GM12878 (cell line): ENCODE measurements around the gene IDH3B. TPM values are rescaled to one million over a fixed set of nuclear protein-coding genes. Genes with fewer than 3 reads are reported as not detected.

Experiments used
- ATAC-seq: fragments of 200-7000 bp; cut with Tn5 transposase; 3 replicates; pipeline ENCODE4 v1.9.1; 2020; ENCODE audit warnings: mild to moderate bottlenecking, moderate library complexity
- BruUV-seq: library from RNA; stranded (reverse); fragments of 400-500 nt; replicated peaks from 2 replicates; lab custom pipeline; 2021; lab: Mats Ljungman, UMichigan
- CTCF ChIA-PET: fragments of 300-600 bp; sonication (Branson Sonifier 250); formaldehyde crosslinking; extraction: SDS; loops from one replicate; lab custom pipeline; 2021; ENCODE audit warnings: inconsistent platforms; lab: Yijun Ruan, JAX
- POLR2A ChIA-PET: fragments of 350-600 bp; formaldehyde crosslinking; extraction: SDS; loops from one replicate; lab custom pipeline; 2021; ENCODE audit warnings: inconsistent platforms; lab: Charles Lee
- RAD21 ChIA-PET: fragments of 300-600 bp; sonication (Branson Sonifier 250); formaldehyde crosslinking; loops from one replicate; lab custom pipeline; 2023; ENCODE audit warnings: antibody characterized with exemption; ENCODE audit not compliant: unreplicated experiment; lab: Charles Lee
- SMC1A ChIA-PET: fragments of 300-600 bp; sonication (Branson Sonifier 250); formaldehyde crosslinking; loops from one replicate; lab custom pipeline; 2023; ENCODE audit not compliant: unreplicated experiment, uncharacterized antibody; lab: Charles Lee
- DNase-seq: peaks from one replicate; pipeline ENCODE4 v3.0.0-alpha.2; 2011; ENCODE audit warnings: low read depth, low spot score
- FAIRE-seq: peaks from 3 replicates; lab custom pipeline; 2011; peaks lifted over from hg19 to GRCh38; lab: Jason Lieb, UNC
- H2AFZ ChIP-seq: 2 replicates; pipeline ENCODE4 v1.6.0; 2011; ENCODE audit warnings: low read depth, low read length, control low read depth; ENCODE audit not compliant: control insufficient read depth
- H3K27ac ChIP-seq: 2 replicates; pipeline ENCODE4 v1.5.1; 2011; ENCODE audit warnings: control low read depth; ENCODE audit not compliant: control insufficient read depth, insufficient read depth
- H3K27me3 ChIP-seq, 2 experiments: replicated peaks in 1 of 2; 2 replicates each; pipeline versions ENCODE4 v1.6.0 to v1.6.1; 2011; ENCODE audit warnings: low read length in 1 of 2; ENCODE audit not compliant: control insufficient read depth in 2 of 2, insufficient read depth in 2 of 2
- H3K36me3 ChIP-seq, 2 experiments: 2 replicates each; pipeline ENCODE4 v1.5.1; 2011; ENCODE audit warnings: low read length in 1 of 2; ENCODE audit not compliant: control insufficient read depth in 2 of 2, insufficient read depth in 2 of 2
- H3K4me1 ChIP-seq: 2 replicates; pipeline ENCODE4 v1.6.1; 2011; ENCODE audit warnings: mild to moderate bottlenecking, low read length, moderate library complexity, mixed read lengths; ENCODE audit not compliant: control insufficient read depth, insufficient read depth
- H3K4me2 ChIP-seq: 2 replicates; pipeline ENCODE4 v1.6.0; 2011; ENCODE audit warnings: control low read depth; ENCODE audit not compliant: control insufficient read depth, insufficient read depth
- H3K4me3 ChIP-seq: fragments of 200-600 bp; sonication (generic); 2 replicates; pipeline ENCODE4 v1.5.1; 2016
- H3K79me2 ChIP-seq: 2 replicates; pipeline ENCODE4 v1.6.0; 2011; ENCODE audit warnings: low read length; ENCODE audit not compliant: control insufficient read depth, insufficient read depth
- H3K9ac ChIP-seq: 2 replicates; pipeline ENCODE4 v1.8.0; 2011; ENCODE audit warnings: low read length, control low read depth, mixed read lengths; ENCODE audit not compliant: control insufficient read depth, insufficient read depth
- H3K9me3 ChIP-seq: replicated peaks from 3 replicates; pipeline ENCODE4 v1.5.1; 2011; ENCODE audit warnings: mild to moderate bottlenecking, low read length; ENCODE audit not compliant: control insufficient read depth, insufficient read depth
- H4K20me1 ChIP-seq: 2 replicates; pipeline ENCODE4 v1.6.0; 2011; ENCODE audit not compliant: control insufficient read depth, insufficient read depth
- ATF7 ChIP-seq: fragments of 450-650 bp; IDR thresholded peaks from 2 replicates; pipeline ENCODE4 v1.6.1; 2016; ENCODE audit warnings: low read depth, mild to moderate bottlenecking
- BHLHE40 ChIP-seq, 2 experiments: fragments of 450-650 bp in 1 of 2; IDR thresholded peaks; 2 replicates each; pipeline ENCODE4 v1.6.1; 2011 to 2017; ENCODE audit warnings: low read depth in 2 of 2, borderline replicate concordance in 1 of 2, improper control_type of control experiment in 1 of 2, low read length in 1 of 2, mild to moderate bottlenecking in 1 of 2
- EP300 ChIP-seq, 2 experiments: fragments of 150-350 bp in 1 of 2; IDR thresholded peaks; 2 replicates each; pipeline ENCODE4 v1.6.1; 2011 to 2012; ENCODE audit warnings: low read depth in 2 of 2, low read length in 2 of 2, borderline replicate concordance in 1 of 2, improper control_type of control experiment in 1 of 2, inconsistent platforms in 1 of 2; ENCODE audit not compliant: control insufficient read depth in 1 of 2
- MEF2B ChIP-seq: fragments of 450-650 bp; IDR thresholded peaks from 2 replicates; pipeline ENCODE4 v1.6.1; 2018; ENCODE audit warnings: mild to moderate bottlenecking, moderate library complexity; ENCODE audit not compliant: partially characterized antibody, poor library complexity, severe bottlenecking
- MTA3 ChIP-seq: IDR thresholded peaks from 2 replicates; pipeline ENCODE4 v1.6.1; 2012; ENCODE audit warnings: low read length, inconsistent platforms, borderline replicate concordance
- NKRF ChIP-seq: fragments of 450-650 bp; conservative IDR thresholded peaks from 2 replicates; pipeline ENCODE4 v1.6.1; 2017; ENCODE audit warnings: mild to moderate bottlenecking, moderate library complexity
- NRF1 ChIP-seq: conservative IDR thresholded peaks from 2 replicates; pipeline ENCODE4 v1.6.1; 2011; ENCODE audit warnings: mild to moderate bottlenecking, low read depth, low read length, improper control_type of control experiment
- PAX5 ChIP-seq: IDR thresholded peaks from 2 replicates; pipeline ENCODE4 v1.6.1; 2011; ENCODE audit warnings: low read depth, low read length, borderline replicate concordance
- SMARCA5 ChIP-seq: fragments of 450-650 bp; IDR thresholded peaks from 2 replicates; pipeline ENCODE4 v1.6.1; 2017; ENCODE audit warnings: mild to moderate bottlenecking
- TCF3 ChIP-seq: IDR thresholded peaks from 2 replicates; pipeline ENCODE4 v1.6.1; 2012; ENCODE audit warnings: low read depth, mild to moderate bottlenecking, low read length, borderline replicate concordance; ENCODE audit not compliant: insufficient read depth
- ZNF384 ChIP-seq: IDR thresholded peaks from 2 replicates; pipeline ENCODE4 v1.6.1; 2012; ENCODE audit warnings: low read depth, mild to moderate bottlenecking, low read length, improper control_type of control experiment, borderline replicate concordance
- ZNF622 ChIP-seq: fragments of 450-650 bp; IDR thresholded peaks from 2 replicates; pipeline ENCODE4 v1.6.1; 2017; ENCODE audit warnings: mild to moderate bottlenecking, inconsistent platforms
- WGBS: methylation state at CpG from one replicate; pipeline ENCODE4 v1.1.6; 2016; ENCODE audit warnings: low lambda C conversion rate; ENCODE audit not compliant: insufficient replicate concordance, insufficient coverage; ENCODE audit errors: missing lambda C conversion rate; 5-methylcytosine and 5-hydroxymethylcytosine counted together
- in situ Hi-C: fragments of 300-500 bp; cut with MboI; formaldehyde crosslinking; loops from 9 replicates; pipeline ENCODE4 v1.14.3; 2018; ENCODE audit warnings: mixed read lengths
- intact Hi-C: fragments of 100-400 bp; cut with micrococcal nuclease; formaldehyde crosslinking; loops from one replicate; pipeline ENCODE4 v1.14.2; 2022; ENCODE audit not compliant: unreplicated experiment
- polyA plus RNA-seq, 11 experiments: library from polyadenylated mRNA; depleted of rRNA in 4 of 11; unstranded in 6 of 11; stranded (reverse) in 5 of 11; fragments of >200 nt; fragmentation: Nextera tagmentation in 4 of 11; fragmentation: Illumina TruSeq in 1 of 11; extraction: Ambion mirVana in 4 of 11; extraction: Trizol in 1 of 11; gene quantifications; 1 replicate in 1 of 11; 2 replicates in 10 of 11; pipeline versions ENCODE4 v1.2.1 to v1.2.3, GENCODE V29; 2011 to 2016; ENCODE audit warnings: inconsistent platforms in 2 of 11, missing spikeins in 2 of 11, low read depth in 1 of 11
- total RNA-seq, 4 experiments: library from RNA; depleted of rRNA in 3 of 4; stranded (reverse); fragments of >200 nt in 3 of 4; fragmentation: Illumina TruSeq in 1 of 4; extraction: Trizol in 1 of 4; gene quantifications; 2 replicates each; pipeline versions ENCODE4 v1.2.1 to v1.2.3, GENCODE V29; 2013 to 2021
- TF ChIP-seq, protein P1 (sequence below): fragments of 450-650 bp; IDR thresholded peaks from 2 replicates; pipeline ENCODE4 v1.6.1; 2016; ENCODE audit warnings: mild to moderate bottlenecking, moderate library complexity, borderline replicate concordance
- TF ChIP-seq, protein P2 (sequence below): fragments of 450-650 bp; IDR thresholded peaks from 2 replicates; pipeline ENCODE4 v1.6.1; 2016; ENCODE audit warnings: mild to moderate bottlenecking

Gene IDH3B
- total and polyA plus RNA-seq, 10 of the 15 experiments (the other 5 are each of a cell fraction or from before 2014, with no cell fraction given) = 65.3 to 177 (median 121) TPM

- no peak for TF ChIP-seq ATF7
- TF ChIP-seq NRF1 = no peak
- no peak for TF ChIP-seq TCF3
- no peak for TF ChIP-seq BHLHE40 (IDR thresholded peaks at IDR 0.05; ENCODE audit: borderline replicate concordance in 1 of 2, low read depth in 2 of 2, low read length in 1 of 2)
- TF ChIP-seq MEF2B = no peak
- no peak for TF ChIP-seq ZNF384
- TF ChIP-seq, protein P1, sequence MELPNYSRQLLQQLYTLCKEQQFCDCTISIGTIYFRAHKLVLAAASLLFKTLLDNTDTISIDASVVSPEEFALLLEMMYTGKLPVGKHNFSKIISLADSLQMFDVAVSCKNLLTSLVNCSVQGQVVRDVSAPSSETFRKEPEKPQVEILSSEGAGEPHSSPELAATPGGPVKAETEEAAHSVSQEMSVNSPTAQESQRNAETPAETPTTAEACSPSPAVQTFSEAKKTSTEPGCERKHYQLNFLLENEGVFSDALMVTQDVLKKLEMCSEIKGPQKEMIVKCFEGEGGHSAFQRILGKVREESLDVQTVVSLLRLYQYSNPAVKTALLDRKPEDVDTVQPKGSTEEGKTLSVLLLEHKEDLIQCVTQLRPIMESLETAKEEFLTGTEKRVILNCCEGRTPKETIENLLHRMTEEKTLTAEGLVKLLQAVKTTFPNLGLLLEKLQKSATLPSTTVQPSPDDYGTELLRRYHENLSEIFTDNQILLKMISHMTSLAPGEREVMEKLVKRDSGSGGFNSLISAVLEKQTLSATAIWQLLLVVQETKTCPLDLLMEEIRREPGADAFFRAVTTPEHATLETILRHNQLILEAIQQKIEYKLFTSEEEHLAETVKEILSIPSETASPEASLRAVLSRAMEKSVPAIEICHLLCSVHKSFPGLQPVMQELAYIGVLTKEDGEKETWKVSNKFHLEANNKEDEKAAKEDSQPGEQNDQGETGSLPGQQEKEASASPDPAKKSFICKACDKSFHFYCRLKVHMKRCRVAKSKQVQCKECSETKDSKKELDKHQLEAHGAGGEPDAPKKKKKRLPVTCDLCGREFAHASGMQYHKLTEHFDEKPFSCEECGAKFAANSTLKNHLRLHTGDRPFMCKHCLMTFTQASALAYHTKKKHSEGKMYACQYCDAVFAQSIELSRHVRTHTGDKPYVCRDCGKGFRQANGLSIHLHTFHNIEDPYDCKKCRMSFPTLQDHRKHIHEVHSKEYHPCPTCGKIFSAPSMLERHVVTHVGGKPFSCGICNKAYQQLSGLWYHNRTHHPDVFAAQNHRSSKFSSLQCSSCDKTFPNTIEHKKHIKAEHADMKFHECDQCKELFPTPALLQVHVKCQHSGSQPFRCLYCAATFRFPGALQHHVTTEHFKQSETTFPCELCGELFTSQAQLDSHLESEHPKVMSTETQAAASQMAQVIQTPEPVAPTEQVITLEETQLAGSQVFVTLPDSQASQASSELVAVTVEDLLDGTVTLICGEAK = no peak
- TF ChIP-seq, all 136 proteins: peak for 0
Observed at GRCh38 chr20:2703716-2704475, 39.9 kb upstream of the IDH3B start (continued).

- Histone ChIP-seq H3K4me1 (no peaks in the 10 kb centered on the region), H3K4me3 (no peak overlapping the region), H3K27ac (no peak overlapping the region), H3K9me3 (no peaks in the 10 kb centered on the region), H4K20me1 (no peaks in the 10 kb centered on the region), H3K36me3 (no peaks in the 10 kb centered on the region), H3K4me2 (no peak overlapping the region), H3K9ac (no peak overlapping the region), H3K79me2 (no peaks in the 10 kb centered on the region), H3K27me3 (no peaks in the 10 kb centered on the region; a peak in 3 of 4 replicates), H2AFZ (no peak overlapping the region)
- intact Hi-C loops = no loop called here
- POLR2A ChIA-PET = no interaction called here
- SMC1A ChIA-PET = no interaction called here
- BruUV-seq = no TSS peak
- in situ Hi-C loops = no loop called here
- 35% methylated on average over 5 of the region's 5 CpGs for WGBS
- TF ChIP-seq NKRF (no peak), ZNF622 (no peak), MTA3 (no peak), SMARCA5 (no peak), EP300 (IDR thresholded peaks at IDR 0.05; ENCODE audit: borderline replicate concordance in 1 of 2, control insufficient read depth in 1 of 2, low read depth in 2 of 2, low read length in 2 of 2) (no peak), PAX5 (no peak)
- TF ChIP-seq, protein P2, sequence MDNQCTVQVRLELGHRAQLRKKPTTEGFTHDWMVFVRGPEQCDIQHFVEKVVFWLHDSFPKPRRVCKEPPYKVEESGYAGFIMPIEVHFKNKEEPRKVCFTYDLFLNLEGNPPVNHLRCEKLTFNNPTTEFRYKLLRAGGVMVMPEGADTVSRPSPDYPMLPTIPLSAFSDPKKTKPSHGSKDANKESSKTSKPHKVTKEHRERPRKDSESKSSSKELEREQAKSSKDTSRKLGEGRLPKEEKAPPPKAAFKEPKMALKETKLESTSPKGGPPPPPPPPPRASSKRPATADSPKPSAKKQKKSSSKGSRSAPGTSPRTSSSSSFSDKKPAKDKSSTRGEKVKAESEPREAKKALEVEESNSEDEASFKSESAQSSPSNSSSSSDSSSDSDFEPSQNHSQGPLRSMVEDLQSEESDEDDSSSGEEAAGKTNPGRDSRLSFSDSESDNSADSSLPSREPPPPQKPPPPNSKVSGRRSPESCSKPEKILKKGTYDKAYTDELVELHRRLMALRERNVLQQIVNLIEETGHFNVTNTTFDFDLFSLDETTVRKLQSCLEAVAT = no peak
- no peak for DNase-seq
- CTCF ChIA-PET = no interaction called here
- no peak for ATAC-seq
- FAIRE-seq = no peak
- RAD21 ChIA-PET = no interaction called here
Observed at GRCh38 chr20:2701671-2702081, 37.7 kb upstream of the IDH3B start.
